Measurements from ENCODE around the gene TMEM203. TPM values are rescaled to one million over a fixed set of nuclear protein-coding genes. Genes with fewer than 3 reads are reported as not detected.

Gene TMEM203
- polyA plus RNA-seq, 1 donor from 2014 or later, result 61.1 TPM

- Histone ChIP-seq H3K27ac (ENCODE audit: low read length) (no peak overlapping the region), H3K9me2 (ENCODE audit: insufficient read depth, low read length) (no peaks in the 10 kb centered on the region), H3K4me3 (ENCODE audit: low read length) (no peak overlapping the region), H3K9ac (ENCODE audit: low read length) (no peak overlapping the region), H3K36me3 (ENCODE audit: insufficient read depth, low read length) (no peaks in the 10 kb centered on the region), H3K79me2 (replicated peaks; ENCODE audit: insufficient read depth, low read length) (no peaks in the 10 kb centered on the region), H4K20me1 (ENCODE audit: insufficient read depth) (no peaks in the 10 kb centered on the region), H2AFZ (ENCODE audit: low read depth, low read length) (no peak overlapping the region), H3F3A (ENCODE audit: insufficient read depth, low read length, poor library complexity, severe bottlenecking) (no peaks in the 10 kb centered on the region), H3K4me2 (ENCODE audit: low read length) (no peak overlapping the region), H3K9me3 (ENCODE audit: low read length) (no peaks in the 10 kb centered on the region), H3K27me3 (ENCODE audit: insufficient read depth, low read depth, low read length) (no peaks in the 10 kb centered on the region)
- no peak for TF ChIP-seq SMC3 (conservative IDR thresholded peaks at IDR 0.05; ENCODE audit: poor library complexity)
- no peak for TF ChIP-seq TAF1 (IDR thresholded peaks at IDR 0.05; ENCODE audit: low read depth)
- no peak for TF ChIP-seq RAD21 (conservative IDR thresholded peaks at IDR 0.05)
- no peak for TF ChIP-seq CTCF (IDR thresholded peaks at IDR 0.05; ENCODE audit: poor library complexity, severe bottlenecking)
- TF ChIP-seq EP300 (conservative IDR thresholded peaks at IDR 0.05; ENCODE audit: poor library complexity, severe bottlenecking), result no peak
- TF ChIP-seq POLR2AphosphoS5 (IDR thresholded peaks at IDR 0.05), result no peak
- TF ChIP-seq EZH2 (IDR thresholded peaks at IDR 0.05; ENCODE audit: borderline replicate concordance, insufficient read depth, low read length, poor library complexity, severe bottlenecking), result no peak
- no peak for TF ChIP-seq REST (IDR thresholded peaks at IDR 0.05; ENCODE audit: borderline replicate concordance)
- no peak for TF ChIP-seq MXI1 (conservative IDR thresholded peaks at IDR 0.05; ENCODE audit: poor library complexity, severe bottlenecking)
These were observed 9.2 kb upstream of the TMEM203 start for GRCh38 chr9:137214620-137215019.

- Histone ChIP-seq H3K4me3 (ENCODE audit: low read length) (no peak overlapping the region), H3K9me2 (ENCODE audit: insufficient read depth, low read length) (no peaks in the 10 kb centered on the region), H3K9ac (ENCODE audit: low read length) (no peak overlapping the region), H4K20me1 (ENCODE audit: insufficient read depth) (no peaks in the 10 kb centered on the region), H3K4me2 (ENCODE audit: low read length) (no peak overlapping the region), H3K9me3 (ENCODE audit: low read length) (no peaks in the 10 kb centered on the region), H2AFZ (ENCODE audit: low read depth, low read length) (no peak overlapping the region), H3F3A (ENCODE audit: insufficient read depth, low read length, poor library complexity, severe bottlenecking) (no peaks in the 10 kb centered on the region), H3K36me3 (ENCODE audit: insufficient read depth, low read length) (no peaks in the 10 kb centered on the region), H3K27me3 (ENCODE audit: insufficient read depth, low read depth, low read length) (no peaks in the 10 kb centered on the region), H3K79me2 (replicated peaks; ENCODE audit: insufficient read depth, low read length) (no peaks in the 10 kb centered on the region), H3K27ac (ENCODE audit: low read length) (no peak overlapping the region)
- TF ChIP-seq MXI1 (conservative IDR thresholded peaks at IDR 0.05; ENCODE audit: poor library complexity, severe bottlenecking) (no peak), CTCF (IDR thresholded peaks at IDR 0.05; ENCODE audit: poor library complexity, severe bottlenecking) (no peak), RAD21 (conservative IDR thresholded peaks at IDR 0.05) (no peak), POLR2AphosphoS5 (IDR thresholded peaks at IDR 0.05) (no peak), EP300 (conservative IDR thresholded peaks at IDR 0.05; ENCODE audit: poor library complexity, severe bottlenecking) (no peak), REST (IDR thresholded peaks at IDR 0.05; ENCODE audit: borderline replicate concordance) (no peak), TAF1 (IDR thresholded peaks at IDR 0.05; ENCODE audit: low read depth) (no peak)
These were observed 8.0 kb upstream of the TMEM203 start for GRCh38 chr9:137213160-137214060.
